HepG2 (cell line): Measurements from ENCODE around the gene STRBP. TPM values are rescaled to one million over a fixed set of nuclear protein-coding genes. Genes with fewer than 3 reads are reported as not detected.

Experiments
- ARNT2 ChIP-seq: sonication (generic); formaldehyde crosslinking; IDR thresholded peaks from 2 replicates; pipeline ENCODE4 v1.8.0; 2022; ENCODE audit warnings: mild to moderate bottlenecking, low read depth, missing genetic modification reagents, moderate library complexity
- NBN ChIP-seq: fragments of 450-650 bp; conservative IDR thresholded peaks from 2 replicates; pipeline ENCODE4 v1.6.1; 2017
- SNAI1 ChIP-seq: sonication (generic); formaldehyde crosslinking; IDR thresholded peaks from 2 replicates; pipeline ENCODE4 v1.5.0; 2020; ENCODE audit warnings: mild to moderate bottlenecking, missing genetic modification reagents, borderline replicate concordance
- ZFY ChIP-seq: sonication (generic); formaldehyde crosslinking; IDR thresholded peaks from 2 replicates; pipeline ENCODE4 v1.4.0; 2020; ENCODE audit warnings: missing genetic modification reagents
- ZNF101 ChIP-seq: sonication (generic); formaldehyde crosslinking; IDR thresholded peaks from 2 replicates; pipeline ENCODE4 v1.4.0; 2020; ENCODE audit warnings: mild to moderate bottlenecking, low read depth, missing genetic modification reagents, borderline replicate concordance
- ZNF160 ChIP-seq: sonication (generic); formaldehyde crosslinking; IDR thresholded peaks from 2 replicates; pipeline ENCODE4 v1.8.0; 2022; ENCODE audit warnings: mild to moderate bottlenecking, inconsistent platforms, missing genetic modification reagents
- polyA plus RNA-seq, 8 experiments: library from polyadenylated mRNA; depleted of rRNA in 3 of 8; stranded (reverse) in 7 of 8; unstranded in 1 of 8; fragments of >200 nt; fragmentation: Illumina TruSeq in 4 of 8; extraction: Trizol in 4 of 8; gene quantifications; 2 replicates each; pipeline versions ENCODE4 v1.2.1 to v1.2.3, GENCODE V29; 2011 to 2016; ENCODE audit warnings: low read depth in 4 of 8, missing spikeins in 1 of 8, mixed read lengths in 1 of 8; ENCODE audit not compliant: insufficient read depth in 1 of 8
- total RNA-seq, 5 experiments: library from RNA; depleted of rRNA; stranded (reverse); fragments of >200 nt; fragmentation: Illumina TruSeq; extraction: Trizol; gene quantifications; 2 replicates each; pipeline ENCODE4 v1.2.3, GENCODE V29; 2016; ENCODE audit warnings: low read depth in 1 of 5
- TF ChIP-seq, protein P1 (sequence below): sonication (generic); formaldehyde crosslinking; IDR thresholded peaks from 2 replicates; pipeline ENCODE4 v1.5.0; 2020; ENCODE audit warnings: mild to moderate bottlenecking, missing genetic modification reagents
- TF ChIP-seq, protein P2 (sequence below): sonication (generic); formaldehyde crosslinking; IDR thresholded peaks from 2 replicates; pipeline ENCODE4 v1.4.0; 2020; ENCODE audit warnings: mild to moderate bottlenecking, missing genetic modification reagents
- TF ChIP-seq, protein P3 (sequence below): IDR thresholded peaks from 2 replicates; pipeline ENCODE4 v1.6.1; 2012; ENCODE audit warnings: low read length, improper control_type of control experiment

STRBP gene
- total and polyA plus RNA-seq, 2 of the 13 experiments (the other 11 are each of a cell fraction or from before 2014, with no cell fraction given), result 14.5 to 38.5 TPM

DNA sequence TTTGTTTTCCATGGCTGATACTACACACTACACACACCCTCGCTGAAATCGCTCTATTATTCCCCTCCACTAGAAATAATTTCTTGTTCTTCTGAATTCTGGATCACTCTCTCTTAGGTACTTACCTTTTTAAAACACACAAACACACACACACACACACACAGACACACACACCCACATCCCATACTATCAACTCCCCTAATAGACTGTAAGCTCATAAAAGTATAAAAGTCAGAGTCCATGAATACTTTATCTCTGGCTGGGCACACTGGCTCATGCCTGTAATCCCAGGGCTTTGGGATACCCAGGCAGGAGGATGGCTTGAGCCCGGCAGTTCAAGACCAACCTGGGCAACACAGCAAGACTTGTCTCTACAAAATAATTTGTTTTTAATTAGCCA is 11.1 kb downstream of the STRBP start (continued):
- TF ChIP-seq NBN, result no peak
- TF ChIP-seq, protein P1, sequence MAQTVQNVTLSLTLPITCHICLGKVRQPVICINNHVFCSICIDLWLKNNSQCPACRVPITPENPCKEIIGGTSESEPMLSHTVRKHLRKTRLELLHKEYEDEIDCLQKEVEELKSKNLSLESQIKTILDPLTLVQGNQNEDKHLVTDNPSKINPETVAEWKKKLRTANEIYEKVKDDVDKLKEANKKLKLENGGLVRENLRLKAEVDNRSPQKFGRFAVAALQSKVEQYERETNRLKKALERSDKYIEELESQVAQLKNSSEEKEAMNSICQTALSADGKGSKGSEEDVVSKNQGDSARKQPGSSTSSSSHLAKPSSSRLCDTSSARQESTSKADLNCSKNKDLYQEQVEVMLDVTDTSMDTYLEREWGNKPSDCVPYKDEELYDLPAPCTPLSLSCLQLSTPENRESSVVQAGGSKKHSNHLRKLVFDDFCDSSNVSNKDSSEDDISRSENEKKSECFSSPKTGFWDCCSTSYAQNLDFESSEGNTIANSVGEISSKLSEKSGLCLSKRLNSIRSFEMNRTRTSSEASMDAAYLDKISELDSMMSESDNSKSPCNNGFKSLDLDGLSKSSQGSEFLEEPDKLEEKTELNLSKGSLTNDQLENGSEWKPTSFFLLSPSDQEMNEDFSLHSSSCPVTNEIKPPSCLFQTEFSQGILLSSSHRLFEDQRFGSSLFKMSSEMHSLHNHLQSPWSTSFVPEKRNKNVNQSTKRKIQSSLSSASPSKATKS (CRISPR knock-in tag), result no peak
- TF ChIP-seq SNAI1 (CRISPR knock-in tag), result no peak
- TF ChIP-seq, protein P2, sequence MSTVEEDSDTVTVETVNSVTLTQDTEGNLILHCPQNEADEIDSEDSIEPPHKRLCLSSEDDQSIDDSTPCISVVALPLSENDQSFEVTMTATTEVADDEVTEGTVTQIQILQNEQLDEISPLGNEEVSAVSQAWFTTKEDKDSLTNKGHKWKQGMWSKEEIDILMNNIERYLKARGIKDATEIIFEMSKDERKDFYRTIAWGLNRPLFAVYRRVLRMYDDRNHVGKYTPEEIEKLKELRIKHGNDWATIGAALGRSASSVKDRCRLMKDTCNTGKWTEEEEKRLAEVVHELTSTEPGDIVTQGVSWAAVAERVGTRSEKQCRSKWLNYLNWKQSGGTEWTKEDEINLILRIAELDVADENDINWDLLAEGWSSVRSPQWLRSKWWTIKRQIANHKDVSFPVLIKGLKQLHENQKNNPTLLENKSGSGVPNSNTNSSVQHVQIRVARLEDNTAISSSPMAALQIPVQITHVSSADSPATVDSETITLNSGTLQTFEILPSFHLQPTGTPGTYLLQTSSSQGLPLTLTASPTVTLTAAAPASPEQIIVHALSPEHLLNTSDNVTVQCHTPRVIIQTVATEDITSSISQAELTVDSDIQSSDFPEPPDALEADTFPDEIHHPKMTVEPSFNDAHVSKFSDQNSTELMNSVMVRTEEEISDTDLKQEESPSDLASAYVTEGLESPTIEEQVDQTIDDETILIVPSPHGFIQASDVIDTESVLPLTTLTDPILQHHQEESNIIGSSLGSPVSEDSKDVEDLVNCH (CRISPR knock-in tag), result no peak
- TF ChIP-seq, protein P3, sequence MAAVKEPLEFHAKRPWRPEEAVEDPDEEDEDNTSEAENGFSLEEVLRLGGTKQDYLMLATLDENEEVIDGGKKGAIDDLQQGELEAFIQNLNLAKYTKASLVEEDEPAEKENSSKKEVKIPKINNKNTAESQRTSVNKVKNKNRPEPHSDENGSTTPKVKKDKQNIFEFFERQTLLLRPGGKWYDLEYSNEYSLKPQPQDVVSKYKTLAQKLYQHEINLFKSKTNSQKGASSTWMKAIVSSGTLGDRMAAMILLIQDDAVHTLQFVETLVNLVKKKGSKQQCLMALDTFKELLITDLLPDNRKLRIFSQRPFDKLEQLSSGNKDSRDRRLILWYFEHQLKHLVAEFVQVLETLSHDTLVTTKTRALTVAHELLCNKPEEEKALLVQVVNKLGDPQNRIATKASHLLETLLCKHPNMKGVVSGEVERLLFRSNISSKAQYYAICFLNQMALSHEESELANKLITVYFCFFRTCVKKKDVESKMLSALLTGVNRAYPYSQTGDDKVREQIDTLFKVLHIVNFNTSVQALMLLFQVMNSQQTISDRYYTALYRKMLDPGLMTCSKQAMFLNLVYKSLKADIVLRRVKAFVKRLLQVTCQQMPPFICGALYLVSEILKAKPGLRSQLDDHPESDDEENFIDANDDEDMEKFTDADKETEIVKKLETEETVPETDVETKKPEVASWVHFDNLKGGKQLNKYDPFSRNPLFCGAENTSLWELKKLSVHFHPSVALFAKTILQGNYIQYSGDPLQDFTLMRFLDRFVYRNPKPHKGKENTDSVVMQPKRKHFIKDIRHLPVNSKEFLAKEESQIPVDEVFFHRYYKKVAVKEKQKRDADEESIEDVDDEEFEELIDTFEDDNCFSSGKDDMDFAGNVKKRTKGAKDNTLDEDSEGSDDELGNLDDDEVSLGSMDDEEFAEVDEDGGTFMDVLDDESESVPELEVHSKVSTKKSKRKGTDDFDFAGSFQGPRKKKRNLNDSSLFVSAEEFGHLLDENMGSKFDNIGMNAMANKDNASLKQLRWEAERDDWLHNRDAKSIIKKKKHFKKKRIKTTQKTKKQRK, result no peak
- no peak for TF ChIP-seq ZNF101
- no peak for TF ChIP-seq ARNT2
- no peak for TF ChIP-seq ZFY
- TF ChIP-seq ZNF160 (CRISPR knock-in tag), result no peak
- TF ChIP-seq, all 625 proteins: peak for 0
